Central memory CD4-positive, alpha-beta T cell (primary cell): ENCODE measurements around the gene TMEM108.

Experiments used
- DNase-seq: peaks from one replicate; pipeline ENCODE4 v3.0.0; 2022

The TMEM108 gene

GRCh38 chr3:133428552-133428951, 390.4 kb downstream of the TMEM108 start:
- DNase-seq, result no peak

DNA sequence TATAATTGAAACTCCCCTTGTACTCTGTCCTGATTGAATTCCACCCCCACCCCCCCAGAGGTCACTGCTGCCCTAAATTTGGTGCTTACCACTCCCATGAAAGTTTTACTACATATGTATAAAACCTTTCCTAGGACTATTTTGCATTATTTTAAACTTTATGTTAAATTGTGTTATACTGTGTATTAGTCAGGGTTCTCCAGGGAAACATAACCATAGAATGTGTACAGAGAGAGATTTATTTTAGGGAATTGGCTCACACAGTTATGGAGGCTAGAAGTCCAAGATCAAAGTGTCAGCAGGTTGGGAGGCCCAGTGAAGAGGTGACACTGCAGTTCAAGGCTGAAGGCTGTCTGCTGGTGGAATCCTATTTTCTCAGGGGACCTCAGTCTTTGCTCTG, 390.9 kb downstream of the TMEM108 start:
- no peak for DNase-seq

DNA sequence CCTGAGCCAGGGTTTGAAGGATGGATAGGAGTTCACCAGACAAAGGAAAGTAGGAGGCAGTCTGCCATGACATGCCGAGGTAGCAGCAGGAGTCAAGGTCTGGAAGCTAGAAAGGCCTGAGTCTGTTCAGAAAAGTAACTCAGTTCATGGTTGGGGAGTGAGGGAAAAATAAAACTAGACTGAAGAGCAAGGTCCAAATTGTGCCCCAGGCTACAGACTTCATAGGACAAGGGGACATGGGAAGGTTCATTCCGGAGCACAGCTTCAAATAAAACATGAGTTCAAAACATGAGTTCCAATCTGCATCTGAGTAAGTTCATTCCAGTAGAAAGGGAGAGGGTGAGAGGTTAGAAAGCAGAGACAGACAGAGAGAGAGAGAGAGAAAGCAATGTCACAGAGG, 401.4 kb downstream of the TMEM108 start:
- DNase-seq, result no peak

DNA sequence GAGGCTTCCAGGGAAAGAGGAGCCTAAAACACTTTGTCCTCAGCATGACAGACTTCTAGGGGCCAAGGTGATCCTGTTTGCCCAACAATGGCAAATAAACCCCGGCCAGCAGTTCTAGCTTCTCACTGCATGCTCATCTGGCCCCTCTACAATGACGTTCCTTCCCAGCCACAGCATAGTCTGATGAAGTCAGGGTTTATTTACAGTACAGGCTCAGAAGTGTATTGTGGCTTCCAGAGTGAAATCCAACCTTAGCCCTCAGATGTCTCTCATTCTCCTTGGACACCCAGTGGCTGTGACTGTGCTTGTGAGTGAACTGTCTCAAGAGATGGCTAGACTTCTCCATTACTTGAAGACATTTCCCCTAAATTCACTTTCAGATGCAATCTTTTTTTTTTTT, 402.5 kb downstream of the TMEM108 start:
- DNase-seq, result no peak

DNA sequence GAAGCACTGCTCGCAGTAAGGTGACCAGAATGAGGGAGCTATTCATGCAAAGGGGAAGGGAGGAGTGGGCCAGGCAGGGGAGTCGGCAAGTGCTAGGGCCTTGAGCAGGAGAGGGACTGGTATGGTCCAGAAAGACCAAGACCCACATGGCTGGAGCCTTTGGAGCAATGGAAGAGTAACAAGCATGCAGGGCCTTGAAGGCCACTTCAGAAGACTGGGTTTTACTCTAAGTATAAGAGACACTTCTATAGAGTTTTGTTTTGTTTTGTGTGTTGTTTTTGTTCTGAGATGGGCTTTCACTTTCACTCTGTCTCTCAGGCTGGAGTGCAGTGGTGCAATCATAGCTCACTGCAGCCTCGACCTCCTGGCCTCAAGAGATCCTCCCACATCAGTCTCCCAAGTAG, 403.7 kb downstream of the TMEM108 start:
- DNase-seq, result no peak

DNA sequence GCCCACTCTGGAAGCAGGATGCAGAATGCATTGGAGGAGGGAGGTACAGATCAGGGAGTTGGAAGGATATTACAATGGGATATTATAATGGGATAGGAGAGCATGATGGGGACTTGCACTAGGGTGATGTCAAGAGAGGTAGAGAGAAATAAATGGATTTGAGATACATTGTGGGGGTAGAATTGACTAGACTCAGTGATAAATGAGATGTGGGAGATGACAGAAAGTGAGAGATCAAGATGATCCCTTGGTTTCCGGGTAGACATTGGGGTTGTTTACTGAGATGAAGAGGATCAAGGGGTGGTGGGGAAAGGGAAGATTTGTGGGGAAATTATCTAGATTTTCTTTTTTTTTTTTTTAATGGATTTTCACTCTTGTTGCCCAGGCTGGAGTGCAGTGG, 404.3 kb downstream of the TMEM108 start:
- DNase-seq, result no peak

DNA sequence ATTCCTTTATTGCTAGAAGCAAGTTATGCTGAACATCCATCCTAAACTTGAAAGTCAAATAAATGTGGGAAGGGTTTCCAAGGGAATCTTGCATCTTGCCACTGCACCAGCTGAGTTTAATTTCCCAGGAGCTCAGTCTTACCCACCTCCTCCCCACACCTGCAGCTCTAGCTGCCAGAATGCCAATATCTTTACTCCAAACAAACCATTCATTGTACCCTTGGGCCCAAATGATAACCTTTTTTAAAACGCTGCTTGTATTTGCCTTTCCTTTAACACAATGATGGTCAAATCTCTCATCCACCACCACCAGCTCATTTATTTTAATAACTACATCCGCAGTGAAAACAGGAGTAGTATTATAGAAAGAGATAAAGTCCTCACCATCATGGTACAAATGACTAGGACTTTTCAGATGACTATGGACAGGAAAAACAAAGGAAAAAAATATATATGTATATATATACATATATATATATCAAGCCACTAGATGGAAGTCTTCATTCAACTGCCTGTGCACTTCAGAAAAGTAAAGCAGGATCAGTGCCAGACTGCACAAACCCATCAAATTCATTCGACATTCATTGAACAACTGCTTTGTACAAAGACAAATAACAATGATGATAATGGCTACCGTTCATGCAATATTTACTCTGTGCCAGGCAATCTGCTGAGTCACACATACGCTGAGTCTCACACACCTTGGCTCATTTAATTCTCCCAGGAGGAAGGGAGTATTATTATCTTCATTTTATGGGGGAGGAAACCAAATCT, 405.6 kb downstream of the TMEM108 start:
- no peak for DNase-seq

DNA sequence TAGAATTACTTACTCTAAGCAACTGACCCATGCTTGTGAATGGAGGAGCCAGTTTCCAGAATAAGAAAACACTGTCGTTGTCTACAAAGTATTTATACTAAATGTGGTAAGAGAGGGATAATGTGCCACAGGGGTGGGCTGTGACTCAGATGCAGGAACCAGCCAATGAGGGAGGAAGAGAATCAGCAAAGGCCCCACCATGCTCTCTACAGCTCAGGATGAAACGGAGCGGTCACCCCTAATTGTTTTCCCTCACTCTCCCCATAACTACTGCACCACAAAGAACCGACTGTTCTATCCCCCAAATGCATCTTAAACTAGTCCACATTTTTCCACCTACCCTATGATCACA, 406.2 kb downstream of the TMEM108 start:
- no peak for DNase-seq

- no peak for DNase-seq
Observed at GRCh38 chr3:133445108-133445507, 406.9 kb downstream of the TMEM108 start.
